ENCODE results near the gene CLNK. TPM values are rescaled to one million over a fixed set of nuclear protein-coding genes. Genes with fewer than 3 reads are reported as not detected.

CLNK gene
- total RNA-seq, 2 experiments from 2014 or later: 0.05 to 0.17 TPM

- Histone ChIP-seq H3K4me3 (ENCODE audit: low read length) (no peak overlapping the region), H3K9me3 (ENCODE audit: control insufficient read depth in 1 of 2, insufficient read depth in 1 of 2, low read length in 2 of 2) (no peaks in the 10 kb centered on the region), H3K27ac (ENCODE audit: low read depth in 1 of 2, low read length in 2 of 2) (no peak overlapping the region), H3K4me1 (ENCODE audit: insufficient read depth, low read length) (no peaks in the 10 kb centered on the region), H3K36me3 (ENCODE audit: insufficient read depth, low read length) (no peaks in the 10 kb centered on the region), H3K27me3 (ENCODE audit: control insufficient read depth in 1 of 2, insufficient read depth in 2 of 2, low read length in 2 of 2) (no peaks in the 10 kb centered on the region)
- Mint-ChIP-seq H3K4me3 (no peak overlapping the region), H3K4me1 (ENCODE audit: low read depth) (peaks cover 4% of the 10 kb centered on the region), H3K36me3 (ENCODE audit: low read depth) (no peaks in the 10 kb centered on the region), H3K27me3 (no peaks in the 10 kb centered on the region), H3K9me3 (no peaks in the 10 kb centered on the region), H3K27ac (no peak overlapping the region)
- ChIA-PET CTCF (no interaction called here), POLR2A (no interaction called here)
- ATAC-seq (ENCODE audit: poor library complexity) (no peak), DNase-seq (no peak)
- intact Hi-C loops (cut with DNase I, micrococcal nuclease): no loop called here
- no peak for TF ChIP-seq CTCF (IDR thresholded peaks at IDR 0.05)
Measured at GRCh38 chr4:10730590-10730989, 46.0 kb upstream of the CLNK start.

- Mint-ChIP-seq H3K9me3 (no peaks in the 10 kb centered on the region), H3K27me3 (no peaks in the 10 kb centered on the region), H3K4me1 (ENCODE audit: low read depth) (peaks cover 4% of the 10 kb centered on the region), H3K36me3 (ENCODE audit: low read depth) (no peaks in the 10 kb centered on the region), H3K4me3 (no peak overlapping the region), H3K27ac (no peak overlapping the region)
- Histone ChIP-seq H3K27ac (ENCODE audit: low read depth in 1 of 2, low read length in 2 of 2) (no peak overlapping the region), H3K4me3 (ENCODE audit: low read length) (no peak overlapping the region), H3K4me1 (ENCODE audit: insufficient read depth, low read length) (no peaks in the 10 kb centered on the region), H3K36me3 (ENCODE audit: insufficient read depth, low read length) (no peaks in the 10 kb centered on the region), H3K9me3 (ENCODE audit: control insufficient read depth in 1 of 2, insufficient read depth in 1 of 2, low read length in 2 of 2) (no peaks in the 10 kb centered on the region), H3K27me3 (ENCODE audit: control insufficient read depth in 1 of 2, insufficient read depth in 2 of 2, low read length in 2 of 2) (no peaks in the 10 kb centered on the region)
- CTCF ChIA-PET: no interaction called here
- DNase-seq (no peak), ATAC-seq (ENCODE audit: poor library complexity) (no peak)
- intact Hi-C loops (cut with DNase I, micrococcal nuclease): no loop called here
- no peak for TF ChIP-seq CTCF (IDR thresholded peaks at IDR 0.05)
- POLR2A ChIA-PET: no interaction called here
Measured at GRCh38 chr4:10730019-10730418, 45.5 kb upstream of the CLNK start.

- TF ChIP-seq CTCF (IDR thresholded peaks at IDR 0.05): no peak
- intact Hi-C loops (cut with DNase I, micrococcal nuclease): no loop called here
- ATAC-seq (ENCODE audit: poor library complexity) (no peak), DNase-seq (no peak)
- Mint-ChIP-seq H3K36me3 (ENCODE audit: low read depth) (no peaks in the 10 kb centered on the region), H3K4me3 (no peak overlapping the region), H3K4me1 (ENCODE audit: low read depth) (peaks cover 4% of the 10 kb centered on the region), H3K27me3 (no peaks in the 10 kb centered on the region), H3K9me3 (no peaks in the 10 kb centered on the region), H3K27ac (no peak overlapping the region)
- no peaks in the 10 kb centered on the region for H3K4me1 ChIP-seq (ENCODE audit: insufficient read depth, low read length)
- no peaks in the 10 kb centered on the region for H3K36me3 ChIP-seq (ENCODE audit: insufficient read depth, low read length)
- no peaks in the 10 kb centered on the region for H3K27me3 ChIP-seq (ENCODE audit: control insufficient read depth in 1 of 2, insufficient read depth in 2 of 2, low read length in 2 of 2)
- H3K9me3 ChIP-seq (ENCODE audit: control insufficient read depth in 1 of 2, insufficient read depth in 1 of 2, low read length in 2 of 2): no peaks in the 10 kb centered on the region
- POLR2A ChIA-PET: no interaction called here
- no peak overlapping the region for H3K4me3 ChIP-seq (ENCODE audit: low read length)
- CTCF ChIA-PET: no interaction called here
- no peak overlapping the region for H3K27ac ChIP-seq (ENCODE audit: low read depth in 1 of 2, low read length in 2 of 2)
Measured at GRCh38 chr4:10729366-10729765, 44.8 kb upstream of the CLNK start.

Data from CD4-positive, alpha-beta T cell (primary cell).